ENCODE measurements around the gene PIGR. TPM values are rescaled to one million over a fixed set of nuclear protein-coding genes. Genes with fewer than 3 reads are reported as not detected.

PIGR gene
- total and polyA plus RNA-seq, 2 of the 4 experiments (the other 2 are of a cell fraction), result not detected

DNA sequence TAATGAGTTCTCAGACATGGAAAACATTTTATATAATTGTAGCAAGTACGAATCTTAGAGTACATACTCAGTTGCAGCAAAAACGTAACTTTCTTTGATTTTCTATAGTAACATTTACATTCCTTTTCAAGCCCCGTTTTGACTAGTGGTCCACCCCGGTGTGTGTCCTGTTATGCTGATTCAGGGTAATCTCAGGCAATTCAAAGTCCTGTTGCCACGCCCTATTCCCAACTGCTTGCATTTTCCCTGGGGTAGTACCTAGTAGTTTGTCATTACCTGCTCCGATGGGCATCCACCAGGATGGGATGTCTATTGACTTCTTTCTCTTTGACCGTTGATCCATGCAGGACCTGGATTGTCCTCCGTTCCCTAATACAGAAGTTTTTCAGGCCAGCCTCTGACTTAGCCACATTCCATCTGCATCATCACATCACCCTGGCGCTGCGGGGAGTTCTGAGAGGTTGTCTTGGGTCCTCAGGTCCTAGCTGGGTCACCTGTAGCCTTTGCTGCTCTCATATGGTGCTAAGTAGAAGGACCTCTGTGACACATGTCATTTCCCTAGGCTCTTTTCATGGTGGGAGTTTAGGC is 39.0 kb upstream of the PIGR start:
- Histone ChIP-seq H3K56ac (ENCODE audit: extremely low read depth, insufficient read depth, low read length) (no peak overlapping the region), H2BK20ac (ENCODE audit: low read depth, low read length) (no peak overlapping the region), H2AFZ (replicated peaks; ENCODE audit: low read length, poor library complexity) (no peak overlapping the region), H4K20me1 (ENCODE audit: insufficient read depth, low read length) (no peaks in the 10 kb centered on the region), H2AK9ac (replicated peaks; ENCODE audit: low read depth, low read length, poor library complexity) (no peak overlapping the region), H3K18ac (ENCODE audit: low read depth, low read length) (no peak overlapping the region), H4K5ac (ENCODE audit: low read depth, low read length) (no peak overlapping the region), H3K9me1 (ENCODE audit: insufficient read depth, low read length) (no peaks in the 10 kb centered on the region), H3K9me3 (ENCODE audit: control insufficient read depth, insufficient read depth, low read length) (peaks cover 3% of the 10 kb centered on the region; the same call in 1 of the 2 replicates), H3K9ac (ENCODE audit: low read depth, low read length) (no peak overlapping the region), H2BK15ac (ENCODE audit: low read depth, low read length) (no peak overlapping the region), H3K14ac (replicated peaks; ENCODE audit: low read depth, low read length) (no peak overlapping the region), H3K27ac (ENCODE audit: insufficient read depth, low read length) (no peak overlapping the region), H4K8ac (ENCODE audit: low read depth in 2 of 2, low read length in 2 of 2) (no peak overlapping the region), H3K4me3 (ENCODE audit: insufficient read depth, low read depth, low read length) (no peak overlapping the region), H3K4me2 (ENCODE audit: low read depth, low read length) (no peak overlapping the region), H4K91ac (ENCODE audit: insufficient read depth, low read depth, low read length) (no peak overlapping the region), H3K4me1 (ENCODE audit: control insufficient read depth, insufficient read depth, low read length) (no peaks in the 10 kb centered on the region), H3K36me3 (ENCODE audit: control insufficient read depth, insufficient read depth, low read length) (no peaks in the 10 kb centered on the region), H3K27me3 (ENCODE audit: control insufficient read depth, insufficient read depth, low read length) (peaks cover 43% of the 10 kb centered on the region), H3K23ac (ENCODE audit: low read depth, low read length) (no peak overlapping the region), H2BK120ac (ENCODE audit: low read depth, low read length) (no peak overlapping the region), H2AK5ac (ENCODE audit: low read depth, low read length) (no peak overlapping the region), H2BK5ac (ENCODE audit: low read depth, low read length, poor library complexity, severe bottlenecking) (no peak overlapping the region), H3K79me1 (ENCODE audit: low read depth in 1 of 2, low read length in 2 of 2) (no peaks in the 10 kb centered on the region), H3K4ac (ENCODE audit: low read depth, low read length) (no peak overlapping the region)
- in situ Hi-C loops (cut with MboI; ENCODE audit: low sequenced_read_pairs), result no loop called here
- peak; percentile 33; the same call in 1 of the 2 replicates for TF ChIP-seq MAFK (IDR thresholded peaks at IDR 0.05; ENCODE audit: low read depth, low read length)
- TF ChIP-seq MXI1 (IDR thresholded peaks at IDR 0.05; ENCODE audit: borderline replicate concordance, low read depth, low read length), result no peak
- BruUV-seq (replicated peaks), result no TSS peak
- intact Hi-C loops (cut with micrococcal nuclease), result loop anchor here (10.0 kb wide), 3 partner anchors 250 to 510 kb away; partner anchors contain the start of genes DYRK3 and IKBKE
- dilution Hi-C loops (cut with HindIII; ENCODE audit: low sequenced_read_pairs, unreplicated experiment), result no loop called here
- no CpG with 5 or more reads among the region's 10 CpGs for WGBS, 2 experiments (ENCODE audit: extremely low coverage in 2 of 2, insufficient read length in 1 of 2)
- ATAC-seq (ENCODE audit: low read depth), result no peak
- DNase-seq, result no peak
- CTCF ChIA-PET, result no interaction called here
- POLR2A ChIA-PET (ENCODE audit: unreplicated experiment), result interaction anchor here (0.6 kb wide), 1 partner anchor 383 kb away, joined by 4 read pairs; no protein-coding TSS in a partner anchor

All from IMR-90 (cell line).